ENCODE results near the gene BEST3. TPM values are rescaled to one million over a fixed set of nuclear protein-coding genes. Genes with fewer than 3 reads are reported as not detected.

Gene BEST3
- 0.11 and 0.55 TPM in 2 replicates for total RNA-seq
- long read RNA-seq, partial matches to known transcripts = 0 of 2 reads
- long read RNA-seq, other reads (novel, unspliced or antisense) = 1 of 2 reads

- H3K4me3 Mint-ChIP-seq (ENCODE audit: unreplicated experiment) = no peak within 1 kb of the TSS
- H3K27me3 Mint-ChIP-seq (ENCODE audit: unreplicated experiment) = peaks cover 3% of the 10 kb centered on the region
- no peaks in the 10 kb centered on the region for H3K36me3 Mint-ChIP-seq (ENCODE audit: unreplicated experiment)
- no peak for TF ChIP-seq CTCF (IDR thresholded peaks at IDR 0.05)
- no peak within 1 kb of the TSS for H3K27ac Mint-ChIP-seq (ENCODE audit: unreplicated experiment)
- no peaks in the 10 kb centered on the region for H3K9me3 Mint-ChIP-seq (ENCODE audit: unreplicated experiment)
- no peak for DNase-seq (ENCODE audit: extremely low spot score, unreplicated experiment)
- H3K4me1 Mint-ChIP-seq (ENCODE audit: unreplicated experiment) = no peaks in the 10 kb centered on the region
Measured at GRCh38 chr12:69698769-69699540, at the start of gene BEST3. TSS of gene BEST3 (minus strand) at chr12:69699303. CDS start at chr12:69697798, 1,505 bp downstream.

GRCh38 chr12:69744109-69744508, 45.0 kb upstream of the BEST3 start:
- no peaks in the 10 kb centered on the region for H3K27me3 Mint-ChIP-seq (ENCODE audit: unreplicated experiment)
- no peaks in the 10 kb centered on the region for H3K9me3 Mint-ChIP-seq (ENCODE audit: unreplicated experiment)
- TF ChIP-seq CTCF (IDR thresholded peaks at IDR 0.05) = no peak
- H3K36me3 Mint-ChIP-seq (ENCODE audit: unreplicated experiment) = no peaks in the 10 kb centered on the region
- H3K4me3 Mint-ChIP-seq (ENCODE audit: unreplicated experiment) = no peak overlapping the region
- H3K27ac Mint-ChIP-seq (ENCODE audit: unreplicated experiment) = no peak overlapping the region
- peaks cover 10% of the 10 kb centered on the region for H3K4me1 Mint-ChIP-seq (ENCODE audit: unreplicated experiment)
- no peak for DNase-seq (ENCODE audit: extremely low spot score, unreplicated experiment)

GRCh38 chr12:69739287-69740191, 40.4 kb upstream of the BEST3 start:
- Mint-ChIP-seq H3K27ac (ENCODE audit: unreplicated experiment) (peak overlapping the region; percentile 48), H3K9me3 (ENCODE audit: unreplicated experiment) (no peaks in the 10 kb centered on the region), H3K4me3 (ENCODE audit: unreplicated experiment) (peak overlapping the region; percentile 86), H3K36me3 (ENCODE audit: unreplicated experiment) (no peaks in the 10 kb centered on the region), H3K4me1 (ENCODE audit: unreplicated experiment) (peaks cover 10% of the 10 kb centered on the region), H3K27me3 (ENCODE audit: unreplicated experiment) (peaks cover 4% of the 10 kb centered on the region)
- DNase-seq (ENCODE audit: extremely low spot score, unreplicated experiment) = peak; percentile 84
- no peak for TF ChIP-seq CTCF (IDR thresholded peaks at IDR 0.05)

- no peaks in the 10 kb centered on the region for H3K9me3 Mint-ChIP-seq (ENCODE audit: unreplicated experiment)
- peaks cover 10% of the 10 kb centered on the region for H3K4me1 Mint-ChIP-seq (ENCODE audit: unreplicated experiment)
- H3K36me3 Mint-ChIP-seq (ENCODE audit: unreplicated experiment) = no peaks in the 10 kb centered on the region
- peak; percentile 97 for DNase-seq (ENCODE audit: extremely low spot score, unreplicated experiment)
- peak within 1 kb of the TSS; percentile 68 for H3K27ac Mint-ChIP-seq (ENCODE audit: unreplicated experiment)
- TF ChIP-seq CTCF (IDR thresholded peaks at IDR 0.05) = peak; percentile 75
- peak within 1 kb of the TSS; percentile 86 for H3K4me3 Mint-ChIP-seq (ENCODE audit: unreplicated experiment)
- peaks cover 4% of the 10 kb centered on the region for H3K27me3 Mint-ChIP-seq (ENCODE audit: unreplicated experiment)
Measured at GRCh38 chr12:69738351-69739286, 39.5 kb upstream of the BEST3 start, which contains the start of gene RAB3IP. TSS of gene RAB3IP (plus strand) at chr12:69738860. CDS start at chr12:69755409, 16,549 bp downstream.

Data from osteocyte (in vitro differentiated cells).